ENCODE results near the gene MYO1F. TPM values are rescaled to one million over a fixed set of nuclear protein-coding genes. Genes with fewer than 3 reads are reported as not detected.
"Not testable (repeated sequence)": the region's sequence is repeated elsewhere in the genome, so short reads cannot be mapped to it uniquely, and the experiment has no call there.

Gene MYO1F
- total and polyA plus RNA-seq, 2 experiments from 2014 or later: 0.54 to 1.6 TPM

DNA sequence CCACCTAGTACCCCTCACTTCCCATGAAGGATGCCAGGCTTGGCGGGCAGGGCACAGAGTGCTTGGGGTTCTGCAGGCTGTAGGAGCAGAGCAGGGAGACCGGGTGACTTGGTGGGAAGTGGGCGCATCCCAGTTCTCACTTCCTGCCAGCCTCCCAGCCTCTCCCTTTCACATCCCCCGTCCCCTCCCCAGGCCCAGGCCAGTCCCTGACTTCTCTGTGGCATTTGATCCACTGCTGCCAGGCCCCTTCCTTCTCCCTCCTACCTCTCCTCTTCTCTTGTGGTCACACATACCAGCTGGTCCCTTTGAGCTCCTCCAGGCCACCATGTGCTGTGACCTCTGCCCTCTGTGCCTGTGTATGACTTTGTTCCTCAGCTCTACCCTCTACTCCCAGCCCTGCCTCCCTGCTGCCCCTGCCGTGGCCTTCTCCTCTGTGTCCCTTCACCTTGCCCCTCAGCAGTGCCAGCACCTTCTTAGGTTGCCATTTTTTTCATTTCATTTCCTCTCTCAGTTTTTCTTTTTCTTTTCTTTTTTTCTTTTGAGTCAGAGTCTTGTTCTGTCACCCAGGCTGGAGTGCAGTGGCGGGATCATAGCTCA is 19.5 kb downstream of the MYO1F start:
- H3K9me2 ChIP-seq (ENCODE audit: insufficient read depth): no peaks in the 10 kb centered on the region
- no peak overlapping the region for H3K9ac ChIP-seq
- no peaks in the 10 kb centered on the region for H3K9me3 ChIP-seq (ENCODE audit: low read depth)
- H3K27me3 ChIP-seq (replicated peaks; ENCODE audit: insufficient read depth): no peaks in the 10 kb centered on the region
- H3K4me3 ChIP-seq: no peak overlapping the region
- TF ChIP-seq EZH2phosphoT487 (IDR thresholded peaks at IDR 0.05; ENCODE audit: insufficient read depth, low read depth) (no peak), EZH2 (IDR thresholded peaks at IDR 0.05; ENCODE audit: insufficient read depth, poor library complexity, severe bottlenecking) (no peak)
- H3K79me2 ChIP-seq (ENCODE audit: insufficient read depth): no peaks in the 10 kb centered on the region
- no peak overlapping the region for H2AFZ ChIP-seq
- 75 to 86% methylated on average over 5 to 6 of the region's 6 CpGs for WGBS, 2 experiments (ENCODE audit: low coverage in 1 of 2, low lambda C conversion rate in 2 of 2, missing lambda C conversion rate in 2 of 2)
- no peaks in the 10 kb centered on the region for H4K20me1 ChIP-seq (ENCODE audit: insufficient read depth)
- in situ Hi-C loops (cut with MboI): no loop called here
- no peaks in the 10 kb centered on the region for H3K36me3 ChIP-seq (ENCODE audit: low read depth)
- DNase-seq: no peak
- H3K4me2 ChIP-seq (ENCODE audit: unreplicated experiment): no peak overlapping the region
- no peaks in the 10 kb centered on the region for H3F3A ChIP-seq (ENCODE audit: insufficient read depth)
- H3K27ac ChIP-seq: no peak overlapping the region
- no peaks in the 10 kb centered on the region for H3K4me1 ChIP-seq (ENCODE audit: insufficient read depth)

DNA sequence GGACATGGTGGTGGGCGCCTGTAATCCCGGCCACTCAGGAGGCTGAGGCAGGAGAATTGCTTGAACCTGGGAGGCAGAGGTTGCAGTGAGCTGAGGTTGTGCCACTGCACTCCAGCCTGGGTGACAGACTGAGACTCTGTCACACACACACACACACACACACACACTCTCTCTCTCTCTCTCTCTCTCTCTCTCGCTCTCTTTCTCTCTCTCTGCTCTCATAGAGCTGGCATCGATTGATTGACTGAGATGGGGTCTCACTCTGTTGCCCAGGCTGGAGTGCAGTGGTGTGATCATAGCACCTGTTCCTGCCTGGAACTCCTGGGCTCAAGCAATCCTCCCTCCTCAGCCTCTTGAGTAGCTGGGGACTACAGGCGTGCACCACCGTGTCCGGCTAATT is 23.5 kb downstream of the MYO1F start:
- H3K36me3 ChIP-seq (ENCODE audit: low read depth); H3K4me2 ChIP-seq (ENCODE audit: unreplicated experiment); H3K27ac ChIP-seq; H3K9me2 ChIP-seq (ENCODE audit: insufficient read depth); in situ Hi-C loops (cut with MboI); H3K27me3 ChIP-seq (replicated peaks; ENCODE audit: insufficient read depth); H3F3A ChIP-seq (ENCODE audit: insufficient read depth); H2AFZ ChIP-seq; H3K9me3 ChIP-seq (ENCODE audit: low read depth); H3K79me2 ChIP-seq (ENCODE audit: insufficient read depth); H4K20me1 ChIP-seq (ENCODE audit: insufficient read depth); H3K4me3 ChIP-seq; H3K9ac ChIP-seq; H3K4me1 ChIP-seq (ENCODE audit: insufficient read depth); DNase-seq: not testable (repeated sequence)
- 94 to 97% methylated on average over 7 of the region's 7 CpGs for whole genome bisulfite sequencing, 2 experiments (ENCODE audit: low coverage in 1 of 2, low lambda C conversion rate in 2 of 2, missing lambda C conversion rate in 2 of 2)

DNA sequence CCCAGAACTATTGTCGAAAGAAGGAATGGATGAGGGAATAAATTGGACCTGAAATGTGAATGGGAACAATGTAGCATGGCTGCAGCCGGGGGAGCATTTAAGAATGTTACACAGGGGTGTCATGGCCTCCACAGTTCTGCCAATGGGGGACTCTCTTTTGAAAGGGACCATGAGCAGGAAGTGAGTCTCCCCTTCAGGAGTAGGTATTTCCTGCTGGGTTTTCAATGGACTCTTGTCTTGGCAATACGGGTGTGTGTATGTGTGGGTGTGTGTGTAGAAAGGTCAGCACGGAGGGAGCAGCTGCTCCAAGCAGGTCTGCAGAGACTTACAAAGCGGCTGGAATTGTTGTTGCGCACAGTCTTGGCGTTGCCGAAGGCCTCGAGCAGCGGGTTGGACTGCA is 24.4 kb downstream of the MYO1F start:
- H3K27me3 ChIP-seq (replicated peaks; ENCODE audit: insufficient read depth): no peaks in the 10 kb centered on the region
- WGBS, 2 experiments (ENCODE audit: low coverage in 1 of 2, low lambda C conversion rate in 2 of 2, missing lambda C conversion rate in 2 of 2): 93 to 99% methylated on average over 10 of the region's 10 CpGs
- no peaks in the 10 kb centered on the region for H3K9me3 ChIP-seq (ENCODE audit: low read depth)
- no peaks in the 10 kb centered on the region for H3F3A ChIP-seq (ENCODE audit: insufficient read depth)
- in situ Hi-C loops (cut with MboI): no loop called here
- no peaks in the 10 kb centered on the region for H3K9me2 ChIP-seq (ENCODE audit: insufficient read depth)
- H3K4me2 ChIP-seq (ENCODE audit: unreplicated experiment): no peak overlapping the region
- no peak overlapping the region for H3K27ac ChIP-seq
- no peak for DNase-seq
- H3K4me3 ChIP-seq: no peak overlapping the region
- no peaks in the 10 kb centered on the region for H3K79me2 ChIP-seq (ENCODE audit: insufficient read depth)
- no peak overlapping the region for H2AFZ ChIP-seq
- no peaks in the 10 kb centered on the region for H3K4me1 ChIP-seq (ENCODE audit: insufficient read depth)
- H3K36me3 ChIP-seq (ENCODE audit: low read depth): no peaks in the 10 kb centered on the region
- H3K9ac ChIP-seq: no peak overlapping the region
- H4K20me1 ChIP-seq (ENCODE audit: insufficient read depth): no peaks in the 10 kb centered on the region
- no peak for TF ChIP-seq EZH2 (IDR thresholded peaks at IDR 0.05; ENCODE audit: insufficient read depth, poor library complexity, severe bottlenecking)
- no peak for TF ChIP-seq EZH2phosphoT487 (IDR thresholded peaks at IDR 0.05; ENCODE audit: insufficient read depth, low read depth)

DNA sequence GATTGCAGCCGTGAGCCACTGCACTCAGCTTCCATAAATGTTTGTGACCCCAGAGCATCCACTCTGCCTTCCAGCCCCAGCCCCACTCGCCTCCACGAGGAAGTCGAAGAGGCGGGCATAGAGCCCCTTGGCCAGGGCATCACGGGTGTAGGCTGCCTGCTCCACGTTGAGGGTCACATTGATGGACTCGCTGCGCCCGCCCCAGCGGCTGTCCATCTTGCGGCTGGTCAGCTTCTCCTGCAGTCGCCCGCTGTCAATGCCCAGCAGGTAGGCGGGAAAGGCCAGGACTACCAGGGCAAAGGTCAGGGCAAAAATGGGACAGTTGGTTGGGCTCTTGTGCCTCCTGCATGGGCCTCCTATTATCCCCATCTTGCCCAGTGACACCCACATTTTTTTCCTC is 27.2 kb downstream of the MYO1F start:
- Histone ChIP-seq H3K27ac (no peak overlapping the region), H3K9me3 (ENCODE audit: low read depth) (no peaks in the 10 kb centered on the region), H3K79me2 (ENCODE audit: insufficient read depth) (no peaks in the 10 kb centered on the region), H3K4me3 (no peak overlapping the region), H2AFZ (no peak overlapping the region), H3K36me3 (ENCODE audit: low read depth) (no peaks in the 10 kb centered on the region), H4K20me1 (ENCODE audit: insufficient read depth) (no peaks in the 10 kb centered on the region), H3K4me2 (ENCODE audit: unreplicated experiment) (no peak overlapping the region), H3K4me1 (ENCODE audit: insufficient read depth) (no peaks in the 10 kb centered on the region), H3K27me3 (replicated peaks; ENCODE audit: insufficient read depth) (no peaks in the 10 kb centered on the region), H3F3A (ENCODE audit: insufficient read depth) (no peaks in the 10 kb centered on the region), H3K9me2 (ENCODE audit: insufficient read depth) (no peaks in the 10 kb centered on the region), H3K9ac (no peak overlapping the region)
- no peak for TF ChIP-seq EZH2 (IDR thresholded peaks at IDR 0.05; ENCODE audit: insufficient read depth, poor library complexity, severe bottlenecking)
- no peak for TF ChIP-seq EZH2phosphoT487 (IDR thresholded peaks at IDR 0.05; ENCODE audit: insufficient read depth, low read depth)
- no peak for DNase-seq
- in situ Hi-C loops (cut with MboI): no loop called here
- 97 to 98% methylated on average over 15 of the region's 15 CpGs for WGBS, 2 experiments (ENCODE audit: low coverage in 1 of 2, low lambda C conversion rate in 2 of 2, missing lambda C conversion rate in 2 of 2)

DNA sequence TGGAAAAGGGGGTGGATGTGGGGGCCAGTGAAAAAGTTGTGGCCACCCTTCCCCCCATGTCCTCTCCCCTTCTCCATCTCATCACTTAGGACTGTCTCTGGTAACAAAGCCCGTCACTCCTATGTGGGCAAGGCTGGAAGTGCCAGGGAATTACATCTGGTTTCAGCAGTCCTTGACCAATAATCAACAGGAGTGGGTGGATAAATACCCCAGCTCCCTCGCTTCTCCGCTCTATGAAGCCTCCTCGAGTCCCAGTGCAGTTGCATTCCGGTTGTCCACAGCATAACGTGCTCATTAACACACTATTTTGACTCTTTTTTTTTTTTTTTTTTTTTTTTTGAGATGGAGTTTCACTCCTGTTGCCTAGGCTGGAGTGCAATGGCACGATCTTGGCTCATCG is 31.5 kb downstream of the MYO1F start:
- Histone ChIP-seq H3K36me3 (ENCODE audit: low read depth) (no peaks in the 10 kb centered on the region), H3K4me1 (ENCODE audit: insufficient read depth) (peaks cover 5% of the 10 kb centered on the region), H3K9me3 (ENCODE audit: low read depth) (no peaks in the 10 kb centered on the region), H3K79me2 (ENCODE audit: insufficient read depth) (no peaks in the 10 kb centered on the region), H3K4me2 (ENCODE audit: unreplicated experiment) (no peak overlapping the region), H2AFZ (no peak overlapping the region), H3K9me2 (ENCODE audit: insufficient read depth) (no peaks in the 10 kb centered on the region), H4K20me1 (ENCODE audit: insufficient read depth) (no peaks in the 10 kb centered on the region), H3K27me3 (replicated peaks; ENCODE audit: insufficient read depth) (no peaks in the 10 kb centered on the region), H3F3A (ENCODE audit: insufficient read depth) (no peaks in the 10 kb centered on the region), H3K9ac (no peak overlapping the region), H3K27ac (no peak overlapping the region), H3K4me3 (no peak overlapping the region)
- no peak for DNase-seq
- no peak for TF ChIP-seq EZH2 (IDR thresholded peaks at IDR 0.05; ENCODE audit: insufficient read depth, poor library complexity, severe bottlenecking)
- TF ChIP-seq EZH2phosphoT487 (IDR thresholded peaks at IDR 0.05; ENCODE audit: insufficient read depth, low read depth): no peak
- in situ Hi-C loops (cut with MboI): no loop called here
- WGBS, 2 experiments (ENCODE audit: low coverage in 1 of 2, low lambda C conversion rate in 2 of 2, missing lambda C conversion rate in 2 of 2): 93 to 94% methylated on average over 7 to 8 of the region's 8 CpGs
